Body of pancreas (tissue), 4 donors: ENCODE results near the gene RSRC1.

Experiments used
- CTCF ChIP-seq, 7 experiments: fragments of 450-650 bp in 4 of 7; fragments of 200-600 bp in 3 of 7; sonication (generic) in 3 of 7; IDR thresholded peaks; one replicate each; pipeline ENCODE4 v1.5.1; 2016 to 2019; ENCODE audit warnings: antibody characterized with exemption in 7 of 7
- POLR2A ChIP-seq, 3 donors: fragments of 450-650 bp; IDR thresholded peaks; one replicate each; pipeline ENCODE4 v1.6.1; 2016; ENCODE audit warnings: antibody characterized with exemption in 3 of 3, mild to moderate bottlenecking in 2 of 3

DNA sequence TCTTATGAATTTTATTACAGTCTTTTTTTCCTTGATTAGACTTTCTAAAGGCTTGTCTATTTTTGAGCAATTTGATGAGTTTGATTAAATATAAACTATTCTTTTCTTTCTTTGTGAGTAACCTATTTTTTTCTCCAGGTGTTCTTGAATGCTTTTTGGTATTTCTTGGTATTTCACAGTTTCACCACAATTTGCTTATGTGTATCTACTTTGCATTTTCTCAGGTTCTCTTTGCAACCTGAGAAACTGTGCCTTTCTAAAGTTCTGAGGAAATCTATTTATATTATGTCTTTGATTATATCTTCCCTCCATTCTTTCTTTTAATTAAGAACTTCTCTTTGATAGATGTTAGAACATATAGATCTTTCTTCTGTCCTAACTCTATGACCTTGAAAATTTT is 344.0 kb downstream of the RSRC1 start:
- TF ChIP-seq CTCF (IDR thresholded peaks at IDR 0.05) = no peak
- TF ChIP-seq POLR2A (IDR thresholded peaks at IDR 0.05) = no peak
